DMS 273 (cell line): Measurements from ENCODE around the gene ARPC3.
"Not testable (repeated sequence)": the region's sequence is repeated elsewhere in the genome, so short reads cannot be mapped to it uniquely, and the experiment has no call there.

ENCODE experiments used
- DNase-seq: peaks from one replicate; lab custom pipeline; 2025; ENCODE audit not compliant: unreplicated experiment; lab: John Stamatoyannopoulos, UW

The ARPC3 gene

GRCh38 chr12:110449799-110450497 lies at the start of gene ARPC3:
Gene ARPC3 (minus strand): TSS chr12:110450337. CDS start chr12:110450260, 77 bp downstream.
- peak; percentile 96 for DNase-seq

GRCh38 chr12:110498984-110499706 lies 49.0 kb upstream of the ARPC3 start:
- DNase-seq, result no peak

GRCh38 chr12:110475426-110475825 lies 25.3 kb upstream of the ARPC3 start:
- no peak for DNase-seq

- peak; percentile 98 for DNase-seq
These were observed 18.3 kb upstream of the ARPC3 start, which contains the start of the genes FAM216A and GPN3 for GRCh38 chr12:110468214-110469048. Gene FAM216A (plus strand): TSS chr12:110468845. CDS start chr12:110468876, 31 bp downstream. Gene GPN3 (minus strand): TSS chr12:110468257. CDS start chr12:110468203, 54 bp downstream.

GRCh38 chr12:110467847-110468213 lies 17.7 kb upstream of the ARPC3 start:
- DNase-seq, result no peak

GRCh38 chr12:110466791-110467190 lies 16.7 kb upstream of the ARPC3 start:
- no peak for DNase-seq

GRCh38 chr12:110465765-110466164 lies 15.6 kb upstream of the ARPC3 start:
- DNase-seq, result not testable (repeated sequence)

GRCh38 chr12:110465024-110465423 lies 14.9 kb upstream of the ARPC3 start:
- no peak for DNase-seq

GRCh38 chr12:110461189-110461588 lies 11.1 kb upstream of the ARPC3 start:
- DNase-seq, result not testable (repeated sequence)

- no peak for DNase-seq
These were observed 8.6 kb upstream of the ARPC3 start for GRCh38 chr12:110458756-110459155.

- DNase-seq, result no peak
These were observed 3.6 kb upstream of the ARPC3 start for GRCh38 chr12:110453569-110454296.

GRCh38 chr12:110451263-110451662 lies 1.1 kb upstream of the ARPC3 start:
- DNase-seq, result no peak

- no peak for DNase-seq
These were observed 5.7 kb downstream of the ARPC3 start for GRCh38 chr12:110444455-110444854.

- no peak for DNase-seq
These were observed 13.9 kb downstream of the ARPC3 start for GRCh38 chr12:110436231-110436630.

- no peak for DNase-seq
These were observed 18.1 kb downstream of the ARPC3 start for GRCh38 chr12:110431957-110432587.

GRCh38 chr12:110429676-110430075 lies 20.5 kb downstream of the ARPC3 start:
- DNase-seq, result not testable (repeated sequence)

- peak; percentile 56 for DNase-seq
These were observed 23.7 kb downstream of the ARPC3 start for GRCh38 chr12:110426406-110426805.

GRCh38 chr12:110424237-110424636 lies 25.9 kb downstream of the ARPC3 start:
- no peak for DNase-seq

- DNase-seq, result peak; percentile 27
These were observed 28.4 kb downstream of the ARPC3 start for GRCh38 chr12:110421701-110422100.

- DNase-seq, result no peak
These were observed 28.9 kb downstream of the ARPC3 start for GRCh38 chr12:110421159-110421661.
